Activated CD4-positive, alpha-beta memory T cell treated with anti-CD3 and anti-CD28 coated beads for 36 hours (primary cell): ENCODE results near the gene ANKRD28. TPM values are rescaled to one million over a fixed set of nuclear protein-coding genes. Genes with fewer than 3 reads are reported as not detected.
"Not testable (repeated sequence)": the region's sequence is repeated elsewhere in the genome, so short reads cannot be mapped to it uniquely, and the experiment has no call there.

ENCODE experiments used
- CTCF ChIA-PET: fragments of 350-600 bp; sonication (Branson Sonifier 250); formaldehyde crosslinking; loops from one replicate; lab custom pipeline; 2021; ENCODE audit warnings: antibody characterized with exemption, inconsistent platforms; lab: Charles Lee
- POLR2A ChIA-PET: fragments of 350-600 bp; sonication (Branson Sonifier 250); formaldehyde crosslinking; loops from one replicate; lab custom pipeline; 2021; ENCODE audit warnings: antibody characterized with exemption; lab: Charles Lee
- DNase-seq: peaks from one replicate; pipeline ENCODE4 v3.0.0-alpha.2; 2020
- H3K27ac Mint-ChIP-seq: one replicate; pipeline ENCODE4 v1.8.0; 2021; ENCODE audit warnings: mixed read lengths
- H3K27me3 Mint-ChIP-seq: one replicate; pipeline ENCODE4 v1.8.0; 2021; ENCODE audit warnings: mixed read lengths
- H3K36me3 Mint-ChIP-seq: one replicate; pipeline ENCODE4 v1.8.0; 2021; ENCODE audit warnings: mixed read lengths
- H3K4me1 Mint-ChIP-seq: one replicate; pipeline ENCODE4 v1.8.0; 2021; ENCODE audit warnings: low read depth, mixed read lengths
- H3K4me3 Mint-ChIP-seq: one replicate; pipeline ENCODE4 v1.8.0; 2021; ENCODE audit warnings: mild to moderate bottlenecking, mixed read lengths
- H3K9me3 Mint-ChIP-seq: one replicate; pipeline ENCODE4 v1.8.0; 2021; ENCODE audit warnings: mixed read lengths
- intact Hi-C: fragments of 100-400 bp; cut with micrococcal nuclease; formaldehyde crosslinking; loops from one replicate; pipeline ENCODE4 v1.15.1; 2023
- total RNA-seq, 2 experiments: library from RNA; stranded (reverse); gene quantifications; one replicate each; pipeline ENCODE4 v1.2.3, GENCODE V29; 2021

Gene ANKRD28
- total RNA-seq, 2 experiments from 2014 or later: 31.4 to 34.8 TPM

DNA sequence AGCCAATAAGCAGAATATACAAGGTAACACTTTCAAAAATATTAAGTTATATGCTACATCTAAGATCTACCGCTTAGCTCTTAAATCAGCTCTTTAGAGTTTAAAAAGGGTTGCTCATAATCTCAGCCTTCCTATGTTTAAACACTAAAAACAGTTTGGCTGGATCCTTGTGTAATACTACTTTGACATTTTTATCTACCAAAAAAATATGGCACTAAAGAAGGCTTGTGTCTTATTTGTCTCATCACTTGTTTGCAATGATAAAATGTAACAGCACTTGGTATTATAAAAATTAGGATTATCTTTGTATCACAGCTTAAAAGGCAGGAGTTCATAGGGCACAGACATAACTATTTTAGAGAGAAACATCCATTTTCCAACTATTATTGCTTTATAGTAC lies 9.8 kb downstream of the ANKRD28 start:
- H3K9me3 Mint-ChIP-seq: peaks cover 5% of the 10 kb centered on the region
- DNase-seq: no peak
- peaks cover 27% of the 10 kb centered on the region for H3K36me3 Mint-ChIP-seq
- intact Hi-C loops: no loop called here
- peaks cover 46% of the 10 kb centered on the region for H3K4me1 Mint-ChIP-seq
- H3K27me3 Mint-ChIP-seq: no peaks in the 10 kb centered on the region
- no peak overlapping the region for H3K27ac Mint-ChIP-seq
- H3K4me3 Mint-ChIP-seq: no peak overlapping the region
- CTCF ChIA-PET: no interaction called here
- POLR2A ChIA-PET: interaction anchor here (0.8 kb wide), 1 partner anchor 9 kb away, joined by 3 read pairs; the partner anchor contains the start of gene ANKRD28

DNA sequence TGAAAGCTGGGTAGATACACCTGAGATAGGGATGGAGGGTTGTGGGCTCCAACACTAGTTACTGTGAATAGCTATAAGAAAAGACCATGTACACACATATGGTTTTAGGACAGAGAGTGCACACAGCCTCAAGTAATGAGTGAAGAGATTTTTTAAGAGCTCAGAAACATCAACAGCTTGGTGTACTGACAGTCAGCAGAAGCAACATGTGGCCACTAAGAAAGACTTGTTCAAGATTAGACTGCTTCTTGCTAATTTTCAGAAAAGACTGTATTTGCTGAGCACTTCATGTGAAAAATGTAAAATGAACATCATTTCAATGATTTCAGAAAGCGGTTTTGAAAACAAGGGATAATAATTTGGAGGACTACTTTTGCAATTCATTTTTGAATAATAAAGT lies 10.3 kb downstream of the ANKRD28 start:
- Mint-ChIP-seq H3K27me3 (no peaks in the 10 kb centered on the region), H3K9me3 (peaks cover 5% of the 10 kb centered on the region), H3K4me1 (peaks cover 50% of the 10 kb centered on the region), H3K27ac (no peak overlapping the region), H3K4me3 (no peak overlapping the region), H3K36me3 (peaks cover 27% of the 10 kb centered on the region)
- intact Hi-C loops: no loop called here
- ChIA-PET POLR2A (interaction anchor here (0.8 kb wide), 1 partner anchor 10 kb away, joined by 3 read pairs; the partner anchor contains the start of gene ANKRD28), CTCF (no interaction called here)
- no peak for DNase-seq

DNA sequence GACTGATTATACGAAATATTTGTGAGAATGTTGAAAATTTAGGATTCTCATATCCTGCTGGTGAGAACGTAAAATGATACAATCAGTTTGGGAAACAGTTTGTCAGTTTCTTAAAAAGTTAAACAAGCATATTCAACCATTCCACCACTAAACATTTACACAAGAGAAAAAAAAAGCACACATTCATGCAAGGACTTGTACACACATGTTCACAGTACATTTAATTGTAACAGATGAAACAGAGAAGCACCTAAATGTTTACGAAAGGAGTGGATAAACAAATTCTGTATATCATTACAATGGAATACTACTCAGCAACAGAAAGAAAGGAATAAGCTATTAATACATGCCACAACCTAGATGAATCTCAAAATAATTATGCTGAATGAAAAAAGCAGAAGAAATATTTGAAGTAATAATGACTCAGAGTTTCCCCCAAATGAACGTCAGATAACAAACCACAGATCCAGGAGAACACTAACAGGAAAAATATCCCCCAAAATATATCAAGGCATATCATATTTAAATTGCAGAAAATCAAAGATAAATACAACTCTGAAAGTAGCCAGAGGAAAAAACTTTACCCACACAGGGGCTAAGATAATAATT lies 14.3 kb downstream of the ANKRD28 start:
- Mint-ChIP-seq H3K27me3 (no peaks in the 10 kb centered on the region), H3K4me3 (no peak overlapping the region), H3K9me3 (no peaks in the 10 kb centered on the region), H3K27ac (no peak overlapping the region), H3K4me1 (peaks cover 27% of the 10 kb centered on the region), H3K36me3 (peaks cover 2% of the 10 kb centered on the region)
- intact Hi-C loops: no loop called here
- POLR2A ChIA-PET: no interaction called here
- DNase-seq: no peak
- CTCF ChIA-PET: no interaction called here

DNA sequence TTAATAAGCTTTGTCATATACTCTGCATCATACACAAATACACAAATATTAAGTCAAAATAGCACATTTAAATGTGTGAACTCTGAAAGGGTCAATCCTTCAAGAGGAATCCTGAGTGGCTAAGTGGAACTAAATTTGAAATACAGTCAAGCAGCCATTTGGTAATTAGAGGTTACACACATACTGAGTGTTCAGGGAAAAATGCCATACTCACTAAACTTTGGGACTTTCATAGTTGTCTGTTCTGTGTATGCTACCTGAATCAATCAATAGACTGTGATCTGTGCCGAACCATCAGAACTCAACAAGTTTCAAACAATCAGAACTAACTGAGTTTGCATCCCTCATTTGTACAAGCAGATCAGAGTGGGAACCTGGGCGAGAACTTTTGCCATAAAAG lies 15.3 kb downstream of the ANKRD28 start:
- Mint-ChIP-seq H3K27me3 (no peaks in the 10 kb centered on the region), H3K4me1 (peaks cover 29% of the 10 kb centered on the region), H3K9me3 (no peaks in the 10 kb centered on the region), H3K36me3 (peaks cover 2% of the 10 kb centered on the region), H3K4me3 (no peak overlapping the region), H3K27ac (no peak overlapping the region)
- POLR2A ChIA-PET: no interaction called here
- no peak for DNase-seq
- intact Hi-C loops: no loop called here
- CTCF ChIA-PET: no interaction called here

DNA sequence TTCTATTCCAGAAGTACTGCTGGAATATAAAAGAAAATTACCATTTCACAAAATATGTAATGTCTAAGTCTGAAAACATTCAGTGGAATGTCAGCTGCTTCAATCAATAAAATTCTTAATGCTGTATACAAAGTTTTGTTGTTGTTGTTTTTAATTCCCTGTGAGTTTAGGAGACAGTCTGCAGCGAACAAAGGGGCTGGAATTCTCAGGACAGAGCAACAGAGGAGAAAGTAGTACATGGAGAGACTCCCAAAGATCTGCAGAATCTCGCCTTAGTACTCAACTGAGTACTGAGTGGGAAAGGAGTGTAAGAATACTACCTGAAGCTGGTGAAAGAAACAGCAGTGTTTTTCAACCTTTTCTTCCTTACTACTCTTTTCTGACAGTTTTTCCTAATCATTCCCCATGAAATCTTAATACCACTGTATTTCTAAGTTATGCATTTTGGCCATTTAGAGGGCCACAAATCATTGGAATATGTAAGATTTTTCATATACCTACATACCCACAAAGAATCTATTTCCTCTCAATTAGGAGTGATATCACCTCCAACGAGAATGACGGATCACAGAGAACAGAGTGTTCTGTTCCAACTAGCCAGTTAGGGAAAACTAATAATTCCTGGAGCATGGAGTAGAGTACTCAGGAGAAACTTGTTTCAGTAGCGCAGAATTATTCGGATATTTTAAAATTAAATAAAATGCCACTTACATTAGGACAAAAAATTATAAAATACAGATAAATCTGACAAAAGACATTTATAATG lies 16.0 kb downstream of the ANKRD28 start:
- intact Hi-C loops: no loop called here
- H3K27ac Mint-ChIP-seq: no peak overlapping the region
- CTCF ChIA-PET: interaction anchor here (1.0 kb wide), 1 partner anchor 31 kb away, joined by 3 read pairs; no protein-coding TSS in a partner anchor
- POLR2A ChIA-PET: no interaction called here
- H3K4me1 Mint-ChIP-seq: peaks cover 27% of the 10 kb centered on the region
- H3K9me3 Mint-ChIP-seq: no peaks in the 10 kb centered on the region
- H3K36me3 Mint-ChIP-seq: peaks cover 2% of the 10 kb centered on the region
- H3K27me3 Mint-ChIP-seq: no peaks in the 10 kb centered on the region
- H3K4me3 Mint-ChIP-seq: no peak overlapping the region
- DNase-seq: no peak

DNA sequence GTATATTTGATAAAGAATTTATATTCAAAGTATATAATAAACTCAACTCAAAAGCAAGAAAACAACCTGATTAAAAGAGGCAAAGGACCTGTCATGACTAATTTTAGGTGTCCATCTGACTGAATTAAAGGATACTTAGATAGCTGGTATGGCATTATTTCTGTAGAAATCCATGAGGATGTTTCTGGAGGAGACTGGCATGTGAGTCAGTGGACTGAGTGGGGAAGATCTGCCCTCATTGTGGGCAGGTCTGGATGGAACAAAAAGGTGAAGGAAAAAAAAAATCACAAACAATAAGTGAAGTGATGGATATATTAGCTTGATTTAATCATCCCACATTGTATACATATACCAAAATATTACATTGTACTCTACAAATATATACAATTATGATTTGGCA lies 16.6 kb downstream of the ANKRD28 start:
- H3K27me3 Mint-ChIP-seq: no peaks in the 10 kb centered on the region
- H3K9me3 Mint-ChIP-seq: no peaks in the 10 kb centered on the region
- peaks cover 5% of the 10 kb centered on the region for H3K36me3 Mint-ChIP-seq
- no peak overlapping the region for H3K27ac Mint-ChIP-seq
- ChIA-PET POLR2A (no interaction called here), CTCF (interaction anchor here (1.0 kb wide), 1 partner anchor 32 kb away, joined by 3 read pairs; no protein-coding TSS in a partner anchor)
- intact Hi-C loops: no loop called here
- H3K4me1 Mint-ChIP-seq: peaks cover 31% of the 10 kb centered on the region
- DNase-seq: no peak
- no peak overlapping the region for H3K4me3 Mint-ChIP-seq

DNA sequence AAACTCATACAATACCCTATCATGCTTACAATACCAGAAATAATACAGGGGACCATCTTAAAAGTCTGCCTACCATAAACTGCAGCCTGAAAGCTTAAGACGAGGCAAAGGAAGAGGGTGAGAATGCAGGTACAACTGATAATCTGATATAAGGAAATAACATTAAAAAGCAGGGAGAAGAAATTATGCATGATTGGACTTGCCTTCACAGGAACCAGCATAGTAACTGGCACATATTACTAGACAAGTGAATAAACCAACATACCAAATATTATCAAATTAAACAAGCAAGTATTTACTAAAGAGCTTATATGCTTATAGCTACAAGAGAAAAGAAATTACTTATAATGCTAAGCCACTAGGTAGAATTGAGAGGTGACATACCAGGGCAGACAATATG lies 18.7 kb downstream of the ANKRD28 start:
- CTCF ChIA-PET: no interaction called here
- intact Hi-C loops: no loop called here
- peaks cover 37% of the 10 kb centered on the region for H3K4me1 Mint-ChIP-seq
- peaks cover 4% of the 10 kb centered on the region for H3K36me3 Mint-ChIP-seq
- POLR2A ChIA-PET: no interaction called here
- no peaks in the 10 kb centered on the region for H3K9me3 Mint-ChIP-seq
- H3K27me3 Mint-ChIP-seq: no peaks in the 10 kb centered on the region
- no peak overlapping the region for H3K4me3 Mint-ChIP-seq
- no peak for DNase-seq
- H3K27ac Mint-ChIP-seq: no peak overlapping the region

DNA sequence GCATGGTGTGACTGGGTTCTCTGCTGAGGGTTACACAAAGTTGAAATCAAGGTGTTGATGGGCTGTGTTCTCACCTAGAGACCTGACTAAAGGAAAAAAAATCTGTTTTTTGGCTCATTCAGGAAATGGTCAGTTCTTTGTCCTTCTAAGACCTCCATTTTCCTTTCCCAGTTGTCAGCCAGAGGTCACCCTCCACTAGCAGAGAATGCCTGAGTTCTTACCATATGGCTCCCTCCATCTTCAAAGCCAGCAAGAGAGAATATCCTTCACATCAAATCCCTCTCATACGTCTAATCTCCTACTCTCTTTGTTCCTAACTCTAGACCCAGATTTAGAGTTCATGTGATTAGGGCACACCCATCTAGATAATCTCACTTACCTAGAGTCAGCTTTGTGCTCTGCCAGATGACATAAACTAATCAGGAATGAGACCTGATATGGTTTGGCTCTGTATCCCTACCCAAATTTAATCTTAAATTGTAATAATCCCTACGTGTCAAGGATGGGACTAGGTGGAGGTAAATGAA lies 19.4 kb downstream of the ANKRD28 start:
- no peaks in the 10 kb centered on the region for H3K27me3 Mint-ChIP-seq

DNA sequence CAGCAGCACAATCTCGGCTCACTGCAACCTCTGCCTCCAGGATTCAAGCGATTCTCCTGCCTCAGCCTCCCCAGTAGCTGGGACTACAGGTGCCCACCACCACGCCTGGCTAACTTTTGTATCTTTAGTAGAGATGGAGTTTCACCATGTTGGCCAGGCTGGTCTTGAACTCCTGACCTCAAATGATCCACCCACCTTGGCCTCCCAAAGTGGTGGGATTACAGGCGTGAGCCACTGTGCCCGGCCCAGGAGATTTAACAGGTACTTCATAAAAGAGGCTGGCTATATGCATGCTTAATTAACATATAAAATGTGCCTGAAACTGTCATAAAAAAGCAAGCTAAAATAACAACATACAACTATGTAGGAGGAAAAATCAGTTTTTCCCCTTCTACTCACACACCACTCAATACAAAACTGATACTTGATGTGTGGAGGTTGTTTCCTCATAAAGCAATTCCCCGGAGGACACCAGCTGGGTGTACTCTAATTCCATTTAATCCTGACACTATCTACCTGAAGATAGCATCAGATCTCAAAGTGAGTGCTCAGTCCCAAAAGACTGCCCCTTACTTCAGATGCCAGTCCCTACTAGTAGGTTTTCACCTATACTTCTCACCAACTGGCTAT lies 22.7 kb downstream of the ANKRD28 start:
- ChIA-PET CTCF (interaction anchor here (1.2 kb wide), 1 partner anchor 36 kb away, joined by 3 read pairs; no protein-coding TSS in a partner anchor), POLR2A (interaction anchor here (1.7 kb wide), 1 partner anchor 22 kb away, joined by 8 read pairs; no protein-coding TSS in a partner anchor)
- not testable (repeated sequence) for H3K27me3 Mint-ChIP-seq, H3K27ac Mint-ChIP-seq, H3K9me3 Mint-ChIP-seq, H3K4me3 Mint-ChIP-seq, H3K36me3 Mint-ChIP-seq
- DNase-seq: peak; percentile 13
- peaks cover 40% of the 10 kb centered on the region for H3K4me1 Mint-ChIP-seq
- intact Hi-C loops: loop anchor here (1.0 kb wide), 2 partner anchors 8 to 22 kb away; partner anchors contain the start of gene ANKRD28

More for the DNA sequence above, 19.4 kb downstream of the ANKRD28 start:
- Mint-ChIP-seq H3K9me3 (no peaks in the 10 kb centered on the region), H3K4me1 (peaks cover 37% of the 10 kb centered on the region), H3K4me3 (no peak overlapping the region), H3K27ac (no peak overlapping the region), H3K36me3 (peaks cover 2% of the 10 kb centered on the region)
- no peak for DNase-seq
- CTCF ChIA-PET: interaction anchor here (0.6 kb wide), 1 partner anchor 95 kb away, joined by 3 read pairs; no protein-coding TSS in a partner anchor
- intact Hi-C loops: no loop called here
- POLR2A ChIA-PET: no interaction called here

DNA sequence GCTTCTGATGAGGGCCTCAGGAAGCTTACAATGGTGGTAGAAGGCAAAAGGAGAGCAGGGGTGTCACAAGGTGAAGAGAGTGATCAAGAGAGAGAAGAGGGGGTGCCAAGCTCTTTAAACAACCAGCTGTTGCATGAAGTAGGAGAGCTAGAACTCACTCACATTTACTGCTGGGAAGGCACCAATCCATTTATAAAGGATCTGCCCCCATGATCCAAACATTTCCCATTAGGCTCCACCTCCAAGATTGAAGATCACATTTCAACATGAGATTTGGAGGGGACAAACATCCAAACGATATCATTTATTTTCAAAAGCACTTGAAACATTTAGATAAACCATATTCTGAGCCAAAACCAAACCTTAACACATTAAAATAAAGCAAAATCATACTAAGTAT lies 26.3 kb downstream of the ANKRD28 start:
- H3K36me3 Mint-ChIP-seq: peaks cover 6% of the 10 kb centered on the region
- DNase-seq: no peak
- H3K4me1 Mint-ChIP-seq: peaks cover 57% of the 10 kb centered on the region
- intact Hi-C loops: no loop called here
- no peak overlapping the region for H3K4me3 Mint-ChIP-seq
- ChIA-PET CTCF (no interaction called here), POLR2A (no interaction called here)
- no peaks in the 10 kb centered on the region for H3K9me3 Mint-ChIP-seq
- H3K27me3 Mint-ChIP-seq: no peaks in the 10 kb centered on the region
- no peak overlapping the region for H3K27ac Mint-ChIP-seq

DNA sequence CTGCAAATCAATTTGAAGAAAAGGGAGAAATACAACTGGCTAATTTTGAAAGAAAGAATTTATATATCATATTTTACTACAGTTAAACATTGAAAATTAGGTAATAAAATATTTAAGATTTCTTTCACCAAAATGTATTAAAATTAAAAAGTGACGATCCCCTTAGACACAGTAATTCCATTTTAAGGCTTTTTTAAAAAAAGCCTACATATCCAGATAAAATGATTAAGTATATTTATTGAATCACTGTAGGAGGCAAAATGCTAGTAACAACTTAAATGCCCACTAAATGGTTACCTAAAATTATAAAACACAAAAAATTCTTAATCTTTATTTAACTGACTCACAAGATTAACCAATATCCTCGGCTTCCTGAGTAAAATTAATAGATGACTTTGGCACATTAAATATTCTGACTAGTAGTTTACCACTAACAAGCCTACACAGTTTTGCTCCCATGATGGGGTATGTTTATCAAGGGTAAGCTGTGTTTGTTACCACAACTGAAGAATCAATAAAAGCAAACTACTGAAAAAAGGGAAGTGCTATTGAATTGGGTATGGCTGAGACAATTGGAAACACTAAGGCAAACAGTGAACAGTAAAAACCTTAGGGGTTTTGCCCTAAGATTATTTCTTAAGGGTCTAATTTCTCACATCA lies 28.4 kb downstream of the ANKRD28 start:
- no peaks in the 10 kb centered on the region for H3K27me3 Mint-ChIP-seq

More for the DNA sequence above, 28.4 kb downstream of the ANKRD28 start:
- H3K4me3 Mint-ChIP-seq: no peak overlapping the region
- no peak overlapping the region for H3K27ac Mint-ChIP-seq
- H3K9me3 Mint-ChIP-seq: no peaks in the 10 kb centered on the region
- ChIA-PET POLR2A (interaction anchor here (1.0 kb wide), 1 partner anchor 30 kb away, joined by 3 read pairs; no protein-coding TSS in a partner anchor), CTCF (interaction anchor here (0.8 kb wide), 1 partner anchor 24 kb away, joined by 4 read pairs; no protein-coding TSS in a partner anchor)
- intact Hi-C loops: loop anchor here (1.0 kb wide), 2 partner anchors 23 to 29 kb away; no protein-coding TSS in a partner anchor
- peaks cover 42% of the 10 kb centered on the region for H3K4me1 Mint-ChIP-seq
- H3K36me3 Mint-ChIP-seq: peaks cover 9% of the 10 kb centered on the region
- no peak for DNase-seq
